Small intestine (tissue), 7 donors: Measurements from ENCODE around the gene TEAD1. TPM values are rescaled to one million over a fixed set of nuclear protein-coding genes. Genes with fewer than 3 reads are reported as not detected.
A peak's percentile ranks its signal among the peaks of the same experiment; 100 is the strongest.

Experiments used
- DNase-seq, 2 donors: peaks; one replicate each; pipeline versions ENCODE4 v3.0.0 to v3.0.0-alpha.2; 2013
- FAIRE-seq: peaks from 2 replicates; lab custom pipeline; 2012; peaks lifted over from hg19 to GRCh38; lab: Jason Lieb, UNC
- H3K27ac ChIP-seq, 3 donors: one replicate each; pipeline ENCODE4 v1.5.1; 2013; ENCODE audit warnings: low read length in 2 of 3, mild to moderate bottlenecking in 2 of 3, control low read depth in 1 of 3, inconsistent platforms in 1 of 3, low read depth in 1 of 3, moderate library complexity in 1 of 3
- H3K27me3 ChIP-seq, 3 donors: one replicate each; pipeline ENCODE4 v1.6.1; 2013; ENCODE audit warnings: low read length in 3 of 3, inconsistent platforms in 1 of 3; ENCODE audit not compliant: control insufficient read depth in 3 of 3, insufficient read depth in 3 of 3
- H3K36me3 ChIP-seq, 3 donors: one replicate each; pipeline ENCODE4 v1.6.1; 2013; ENCODE audit warnings: low read length in 3 of 3, inconsistent platforms in 1 of 3, low read depth in 1 of 3, mild to moderate bottlenecking in 1 of 3, moderate library complexity in 1 of 3; ENCODE audit not compliant: control insufficient read depth in 3 of 3, insufficient read depth in 2 of 3
- H3K4me1 ChIP-seq, 3 donors: one replicate each; pipeline ENCODE4 v1.6.1; 2013; ENCODE audit warnings: low read length in 2 of 3, inconsistent platforms in 1 of 3, low read depth in 1 of 3, mild to moderate bottlenecking in 1 of 3, moderate library complexity in 1 of 3; ENCODE audit not compliant: control insufficient read depth in 3 of 3, insufficient read depth in 2 of 3
- H3K4me3 ChIP-seq, 3 donors: one replicate each; pipeline ENCODE4 v1.5.1; 2013; ENCODE audit warnings: low read length in 3 of 3, control low read depth in 1 of 3, inconsistent platforms in 1 of 3, low read depth in 1 of 3, mild to moderate bottlenecking in 1 of 3, moderate library complexity in 1 of 3
- H3K9me3 ChIP-seq, 2 donors: one replicate each; pipeline ENCODE4 v1.6.1; 2013; ENCODE audit warnings: low read depth in 1 of 2, low read length in 1 of 2; ENCODE audit not compliant: control insufficient read depth in 2 of 2, insufficient read depth in 1 of 2
- WGBS, 3 donors: extraction: QIAGEN DNeasy Blood & Tissue Kit; methylation state at CpG; one replicate each; pipeline ENCODE4 v1.1.7; 2013; 5-methylcytosine and 5-hydroxymethylcytosine counted together
- polyA plus RNA-seq, 4 donors: library from polyadenylated mRNA; stranded (reverse) in 3 of 4; unstranded in 1 of 4; fragments of 200-250 nt in 3 of 4; fragments of 120-200 nt in 1 of 4; gene quantifications; one replicate each; pipeline versions ENCODE4 v1.2.1 to v1.2.3, GENCODE V29; 2013
- donor health status: healthy with polysubstance abuse.
- donor health status: control.
- donor health status: control.
- donor health status: Bipolar disorder and iron deficiency.
- donor health status: healthy.

Gene TEAD1
- polyA plus RNA-seq, 4 donors, result 3.2 to 29.3 (median 7.6) TPM

DNA sequence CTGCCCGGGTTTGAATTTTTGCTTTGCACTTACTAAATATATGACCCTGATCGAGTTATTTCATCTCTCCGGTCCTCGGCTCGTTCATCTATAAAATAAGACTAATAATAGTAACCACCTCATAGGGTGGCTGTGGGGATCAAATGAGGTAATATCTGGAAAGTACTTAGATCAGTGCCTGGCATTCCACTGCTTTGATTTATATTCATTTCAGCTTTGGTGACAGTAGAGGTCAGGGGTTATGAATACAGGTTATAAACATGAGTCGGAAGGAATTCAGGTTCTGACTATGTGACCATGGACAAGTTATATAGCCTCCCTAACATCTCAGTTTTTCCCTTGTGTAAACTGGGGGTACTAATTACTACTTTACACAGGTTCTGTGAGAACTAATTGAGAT lies 2.9 kb upstream of the TEAD1 start:
- Histone ChIP-seq H3K27ac (no peak overlapping the region), H3K36me3 (no peaks in the 10 kb centered on the region), H3K27me3 (peaks cover 0 to 2% (median 0%) of the 10 kb centered on the region in 3 donors), H3K4me3 (no peak overlapping the region), H3K4me1 (peaks cover 0 to 2% (median 0%) of the 10 kb centered on the region in 3 donors), H3K9me3 (peaks cover 0 to 9% of the 10 kb centered on the region in 2 donors)
- WGBS, 3 donors, result 90 to 93% (median 91%) methylated on average over 6 of the region's 6 CpGs
- FAIRE-seq (no peak), DNase-seq (no peak)

GRCh38 chr11:12673601-12673923 lies 659 bp upstream of the TEAD1 start:
- Histone ChIP-seq H3K27me3 (peaks cover 0 to 2% (median 0%) of the 10 kb centered on the region in 3 donors), H3K4me3 (peak overlapping the region; percentile 41 to 77 (median 74)), H3K9me3 (no peaks in the 10 kb centered on the region), H3K36me3 (no peaks in the 10 kb centered on the region), H3K4me1 (peaks cover 2 to 12% (median 3%) of the 10 kb centered on the region in 3 donors), H3K27ac (peak overlapping the region; percentile 70 to 98 (median 93))
- FAIRE-seq, result no peak
- DNase-seq, result no peak
- WGBS, 3 donors, result 1 to 8% (median 4%) methylated on average over 12 of the region's 12 CpGs

DNA sequence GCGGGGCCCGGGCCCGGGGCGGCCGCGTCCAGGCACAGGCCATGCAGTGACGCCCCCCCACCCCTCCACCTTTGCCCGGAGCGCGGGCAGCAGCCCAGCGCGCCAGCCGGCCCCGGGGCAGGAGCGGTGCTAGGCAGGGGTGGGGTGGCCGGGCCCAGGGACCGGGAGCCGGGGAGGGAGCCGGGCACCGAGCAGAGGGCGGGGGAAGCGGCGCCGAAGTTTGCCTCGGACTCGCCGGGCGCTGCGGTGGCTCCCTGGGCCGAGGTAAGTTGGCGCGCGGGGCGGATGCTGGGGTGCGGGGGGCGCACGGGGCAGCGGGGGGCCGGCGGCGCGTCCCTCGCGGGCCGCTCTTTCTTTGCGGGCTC lies 332 bp downstream of the TEAD1 start:
- DNase-seq (no peak), FAIRE-seq (no peak)
- H3K27me3 ChIP-seq, result peaks cover 0 to 2% (median 0%) of the 10 kb centered on the region in 3 donors
- H3K9me3 ChIP-seq, result no peaks in the 10 kb centered on the region
- H3K4me1 ChIP-seq, result peaks cover 2 to 12% (median 3%) of the 10 kb centered on the region in 3 donors
- H3K36me3 ChIP-seq, result no peaks in the 10 kb centered on the region
- WGBS, 3 donors, result 1 to 4% (median 1%) methylated on average over 13 to 46 of the region's 46 CpGs
- H3K27ac ChIP-seq, result peak overlapping the region; percentile 37 to 98 (median 95)
- H3K4me3 ChIP-seq, result peak overlapping the region; percentile 25 to 80 (median 74)

DNA sequence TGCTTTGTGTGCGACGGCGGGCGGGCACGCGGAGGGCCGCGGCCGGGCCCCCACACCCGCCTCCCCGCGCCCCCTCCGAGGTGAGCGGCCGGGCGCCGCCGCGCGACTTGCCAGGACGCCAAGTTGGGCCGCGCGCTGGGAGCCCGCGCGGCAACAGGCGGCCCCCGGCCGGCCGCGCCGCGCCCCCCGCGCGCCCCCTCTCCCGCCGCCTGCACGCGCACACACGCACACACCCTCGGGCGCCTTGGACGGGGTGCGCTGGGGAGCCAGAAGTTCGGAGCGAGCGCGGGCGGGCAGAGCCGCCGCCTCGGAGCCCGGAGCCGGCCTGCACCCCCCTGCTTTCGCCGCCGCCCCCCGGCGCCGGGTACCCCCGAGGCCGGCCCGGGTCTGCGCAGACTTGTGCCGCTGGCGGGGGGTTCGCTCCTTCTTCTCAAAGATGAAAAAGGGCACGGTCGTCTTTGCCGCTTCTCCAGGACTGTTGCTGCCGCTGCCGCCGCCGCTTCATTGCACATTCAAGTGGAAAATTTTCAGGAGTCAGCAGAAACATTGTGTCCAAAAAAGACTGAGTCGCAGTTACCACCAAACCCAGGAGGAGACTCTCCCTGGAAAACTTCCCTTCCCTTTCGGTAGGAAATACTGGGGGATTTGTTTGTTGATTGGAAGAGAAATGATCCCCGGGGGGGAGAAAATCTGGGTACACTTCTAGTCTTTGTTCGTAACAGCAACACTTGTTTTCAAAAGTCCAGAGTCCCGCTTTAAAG lies 895 bp downstream of the TEAD1 start:
- H3K4me3 ChIP-seq, result peak overlapping the region; percentile 66 to 80 (median 74)
- peaks cover 0 to 2% (median 0%) of the 10 kb centered on the region in 3 donors for H3K27me3 ChIP-seq
- H3K9me3 ChIP-seq, result no peaks in the 10 kb centered on the region
- WGBS, 3 donors, result 1 to 3% (median 2%) methylated on average over 35 to 81 of the region's 81 CpGs
- H3K27ac ChIP-seq, result peak overlapping the region; percentile 74 to 98 (median 83)
- peak; percentile 51 to 73 for DNase-seq
- H3K36me3 ChIP-seq, result no peaks in the 10 kb centered on the region
- no peak for FAIRE-seq
- peaks cover 2 to 12% (median 3%) of the 10 kb centered on the region in 3 donors for H3K4me1 ChIP-seq

DNA sequence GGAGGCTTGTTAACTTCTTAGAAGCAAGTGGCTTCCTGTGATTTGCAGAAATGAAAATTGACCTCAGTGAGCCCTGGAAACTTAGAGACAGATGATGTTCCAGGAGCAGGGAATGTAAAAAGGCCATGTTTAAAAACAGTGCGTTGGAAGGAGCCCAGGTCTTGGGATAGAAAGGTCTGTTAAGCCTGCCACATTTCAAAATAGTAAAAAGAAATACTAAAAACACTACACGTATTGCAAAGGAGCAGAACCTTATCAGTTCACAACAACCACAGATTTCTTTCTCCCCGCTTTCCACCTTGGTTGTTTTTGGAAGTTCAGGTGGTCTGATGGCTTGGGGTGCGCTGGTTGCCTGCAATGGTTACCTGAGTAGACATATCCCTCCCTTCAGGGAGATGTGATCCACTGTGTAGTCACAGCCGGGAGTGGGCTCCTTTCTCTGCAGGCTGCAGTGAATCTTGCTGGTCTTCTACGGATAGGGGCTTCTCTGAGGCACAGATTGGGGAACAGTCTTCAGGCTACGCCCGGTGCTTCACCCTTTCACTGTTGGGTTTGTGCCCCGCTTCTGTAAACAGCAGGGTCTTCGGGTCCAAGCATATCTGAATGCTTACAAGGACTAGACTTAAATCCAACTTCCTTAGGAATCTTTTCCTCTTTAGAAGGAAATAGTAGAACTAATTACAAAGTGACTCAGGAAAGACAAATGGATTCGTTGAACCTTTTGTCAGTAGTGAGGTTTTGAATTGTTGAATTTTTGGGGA lies 1.9 kb downstream of the TEAD1 start:
- peak overlapping the region; percentile 12 to 66 (median 20) for H3K4me3 ChIP-seq
- H3K9me3 ChIP-seq, result no peaks in the 10 kb centered on the region
- DNase-seq (peak; percentile 47 to 59), FAIRE-seq (no peak)
- peaks cover 0 to 2% (median 0%) of the 10 kb centered on the region in 3 donors for H3K27me3 ChIP-seq
- H3K4me1 ChIP-seq, result peaks cover 2 to 20% (median 5%) of the 10 kb centered on the region in 3 donors
- H3K36me3 ChIP-seq, result peaks cover 0 to 2% (median 0%) of the 10 kb centered on the region in 3 donors
- peak overlapping the region in 2 of 3 donors; percentile 74 to 82 for H3K27ac ChIP-seq
- 3 to 14% (median 11%) methylated on average over 11 of the region's 11 CpGs for WGBS, 3 donors

GRCh38 chr11:12677131-12677530 lies 2.9 kb downstream of the TEAD1 start:
- Histone ChIP-seq H3K27ac (peak overlapping the region in 1 of 3 donors; percentile 74), H3K27me3 (peaks cover 0 to 2% (median 0%) of the 10 kb centered on the region in 3 donors), H3K9me3 (no peaks in the 10 kb centered on the region), H3K36me3 (peaks cover 0 to 7% (median 0%) of the 10 kb centered on the region in 3 donors), H3K4me1 (peaks cover 2 to 26% (median 5%) of the 10 kb centered on the region in 3 donors), H3K4me3 (peak overlapping the region in 1 of 3 donors; percentile 2)
- DNase-seq (no peak), FAIRE-seq (no peak)
- 11 to 46% (median 38%) methylated on average over 3 of the region's 3 CpGs for WGBS, 3 donors

DNA sequence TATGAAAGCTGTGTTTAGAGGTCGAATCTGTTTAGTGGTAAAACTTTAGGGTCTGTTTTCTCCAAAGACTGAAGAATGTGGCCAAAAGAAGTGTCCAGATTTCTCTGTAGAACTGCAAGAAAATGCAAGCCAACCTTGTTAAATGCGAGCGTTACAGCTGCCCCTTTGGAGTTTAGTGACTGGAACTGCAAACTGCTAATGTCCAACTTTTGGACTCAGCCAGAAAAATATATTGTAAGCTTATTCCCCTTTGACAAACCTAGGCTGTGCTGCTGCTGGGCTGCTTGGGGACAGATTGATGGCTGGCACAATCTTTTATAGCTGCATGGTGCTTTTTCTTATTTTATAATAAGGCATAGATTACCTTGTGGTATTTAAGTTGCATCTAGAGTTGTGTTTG lies 3.9 kb downstream of the TEAD1 start:
- no peak overlapping the region for H3K4me3 ChIP-seq
- H3K27me3 ChIP-seq, result no peaks in the 10 kb centered on the region
- peaks cover 4 to 33% (median 6%) of the 10 kb centered on the region in 3 donors for H3K4me1 ChIP-seq
- H3K36me3 ChIP-seq, result peaks cover 0 to 7% (median 0%) of the 10 kb centered on the region in 3 donors
- DNase-seq, result no peak
- H3K27ac ChIP-seq, result no peak overlapping the region
- H3K9me3 ChIP-seq, result no peaks in the 10 kb centered on the region
- no peak for FAIRE-seq
- 57 to 72% (median 59%) methylated on average over 3 of the region's 3 CpGs for WGBS, 3 donors

DNA sequence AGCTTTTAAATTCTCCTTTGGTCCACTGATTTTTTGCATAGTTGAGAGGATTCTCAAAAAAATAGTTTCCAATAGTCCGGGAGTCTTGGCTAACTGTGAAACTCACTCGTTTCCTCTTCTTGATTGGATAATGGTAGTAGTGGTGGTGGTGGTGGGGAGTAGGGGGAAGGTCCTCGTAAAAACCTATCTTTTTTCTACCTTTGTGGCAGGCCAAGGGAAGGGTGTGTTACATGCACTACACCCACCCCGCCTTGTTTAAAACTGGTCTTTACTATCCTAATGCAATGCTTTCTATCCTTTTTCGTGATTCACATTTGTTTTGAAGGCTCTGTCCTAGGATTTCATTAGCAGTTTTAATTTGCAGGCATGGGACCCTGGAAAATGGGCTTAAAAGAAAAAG lies 4.8 kb downstream of the TEAD1 start:
- no peak overlapping the region for H3K4me3 ChIP-seq
- H3K4me1 ChIP-seq, result peaks cover 3 to 36% (median 15%) of the 10 kb centered on the region in 3 donors
- 62 to 79% (median 75%) methylated on average over 5 of the region's 5 CpGs for WGBS, 3 donors
- no peaks in the 10 kb centered on the region for H3K9me3 ChIP-seq
- no peak overlapping the region for H3K27ac ChIP-seq
- peaks cover 0 to 7% (median 0%) of the 10 kb centered on the region in 3 donors for H3K36me3 ChIP-seq
- DNase-seq (no peak), FAIRE-seq (no peak)
- H3K27me3 ChIP-seq, result no peaks in the 10 kb centered on the region
